Sigmoid colon (tissue), 7 donors: ENCODE results near the gene CCNA2. TPM values are rescaled to one million over a fixed set of nuclear protein-coding genes. Genes with fewer than 3 reads are reported as not detected.

Experiments used
- DNase-seq: peaks from one replicate; pipeline ENCODE4 v3.0.0-alpha.2; 2019
- H3K27ac ChIP-seq, 4 donors: fragments of 200-600 bp; sonication (generic); one replicate each; pipeline ENCODE4 v1.5.1; 2016 to 2019; ENCODE audit warnings: mild to moderate bottlenecking in 1 of 4
- H3K27me3 ChIP-seq, 3 donors: fragments of 200-600 bp; sonication (generic); one replicate each; pipeline ENCODE4 v1.5.1; 2019; ENCODE audit warnings: mild to moderate bottlenecking in 1 of 3
- H3K36me3 ChIP-seq, 4 donors: fragments of 200-600 bp; sonication (generic); one replicate each; pipeline ENCODE4 v1.5.1; 2016 to 2019
- H3K4me1 ChIP-seq, 4 donors: fragments of 200-600 bp; sonication (generic); one replicate each; pipeline ENCODE4 v1.5.1; 2017 to 2019
- H3K4me3 ChIP-seq, 4 donors: fragments of 200-600 bp; sonication (generic); one replicate each; pipeline ENCODE4 v1.5.1; 2017 to 2019; ENCODE audit warnings: mild to moderate bottlenecking in 2 of 4, moderate library complexity in 1 of 4
- H3K9me3 ChIP-seq, 4 donors: fragments of 200-600 bp in 3 of 4; sonication (generic) in 3 of 4; one replicate each; pipeline versions ENCODE4 v1.5.1 to v1.6.1; 2013 to 2019
- EP300 ChIP-seq, 4 donors: sonication (generic); formaldehyde crosslinking; IDR thresholded peaks; one replicate each; pipeline ENCODE4 v1.6.1; 2017; ENCODE audit warnings: antibody characterized with exemption in 4 of 4
- POLR2A ChIP-seq, 2 donors: fragments of 450-650 bp; IDR thresholded peaks; one replicate each; pipeline ENCODE4 v1.6.1; 2016; ENCODE audit warnings: antibody characterized with exemption in 2 of 2, mild to moderate bottlenecking in 2 of 2, moderate library complexity in 2 of 2
- POLR2AphosphoS5 ChIP-seq, 4 donors: sonication (generic); formaldehyde crosslinking; IDR thresholded peaks; one replicate each; pipeline ENCODE4 v1.6.1; 2017; ENCODE audit warnings: antibody characterized with exemption in 4 of 4
- WGBS, 2 donors: extraction: QIAGEN DNeasy Blood & Tissue Kit; methylation state at CpG; one replicate each; pipeline ENCODE4 v1.1.7; 2013; 5-methylcytosine and 5-hydroxymethylcytosine counted together
- intact Hi-C: fragments of 100-400 bp; cut with DNase I; formaldehyde crosslinking; loops from one replicate; pipeline ENCODE4 v1.15.1; 2023
- polyA plus RNA-seq, 3 donors: library from polyadenylated mRNA; stranded (reverse); fragments of 200-250 nt; gene quantifications; one replicate each; pipeline ENCODE4 v1.2.3, GENCODE V29; 2013
- total RNA-seq, 4 donors: library from RNA; depleted of rRNA; stranded (reverse); fragments of >200 nt; gene quantifications; one replicate each; pipeline ENCODE4 v1.1.0, GENCODE V29; 2016
- TF ChIP-seq, protein P1 (sequence below), 4 experiments: fragments of 450-650 bp in 3 of 4; fragments of 200-600 bp in 1 of 4; IDR thresholded peaks; one replicate each; pipeline ENCODE4 v1.5.1; 2016 to 2019; ENCODE audit warnings: antibody characterized with exemption in 4 of 4, mild to moderate bottlenecking in 3 of 4, moderate library complexity in 2 of 4
- donor health status: healthy with polysubstance abuse.
- donor health status: Bipolar disorder and iron deficiency.
- donor health status: healthy.

CCNA2 gene
- total and polyA plus RNA-seq, 7 donors = 2.1 to 22.8 (median 2.3) TPM

DNA sequence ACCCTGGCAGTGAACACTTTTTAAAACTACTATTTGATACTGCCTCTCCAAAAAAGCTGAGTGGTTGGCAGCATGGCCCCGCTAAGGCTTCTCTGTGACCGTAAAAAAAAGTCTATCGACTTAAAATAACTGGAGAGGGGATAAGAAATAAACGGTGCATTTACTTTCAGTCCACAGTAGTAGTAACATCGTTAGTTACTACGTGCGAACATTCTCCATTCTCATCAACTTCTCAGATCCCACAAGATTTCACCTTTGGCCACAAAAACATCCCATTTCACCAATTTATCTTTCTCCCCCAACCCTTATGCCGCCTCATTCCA lies 23.1 kb downstream of the CCNA2 start:
- Histone ChIP-seq H3K9me3 (no peaks in the 10 kb centered on the region), H3K4me1 (peaks cover 0 to 17% (median 9%) of the 10 kb centered on the region in 4 donors), H3K36me3 (peaks cover 0 to 32% (median 10%) of the 10 kb centered on the region in 4 donors), H3K27ac (peak overlapping the region; percentile 85 to 96 (median 89)), H3K27me3 (no peaks in the 10 kb centered on the region), H3K4me3 (peak overlapping the region; percentile 82 to 90 (median 88))
- TF ChIP-seq POLR2AphosphoS5 (IDR thresholded peaks at IDR 0.05) (no peak), EP300 (IDR thresholded peaks at IDR 0.05) (no peak), POLR2A (IDR thresholded peaks at IDR 0.05) (no peak)
- TF ChIP-seq, protein P1, sequence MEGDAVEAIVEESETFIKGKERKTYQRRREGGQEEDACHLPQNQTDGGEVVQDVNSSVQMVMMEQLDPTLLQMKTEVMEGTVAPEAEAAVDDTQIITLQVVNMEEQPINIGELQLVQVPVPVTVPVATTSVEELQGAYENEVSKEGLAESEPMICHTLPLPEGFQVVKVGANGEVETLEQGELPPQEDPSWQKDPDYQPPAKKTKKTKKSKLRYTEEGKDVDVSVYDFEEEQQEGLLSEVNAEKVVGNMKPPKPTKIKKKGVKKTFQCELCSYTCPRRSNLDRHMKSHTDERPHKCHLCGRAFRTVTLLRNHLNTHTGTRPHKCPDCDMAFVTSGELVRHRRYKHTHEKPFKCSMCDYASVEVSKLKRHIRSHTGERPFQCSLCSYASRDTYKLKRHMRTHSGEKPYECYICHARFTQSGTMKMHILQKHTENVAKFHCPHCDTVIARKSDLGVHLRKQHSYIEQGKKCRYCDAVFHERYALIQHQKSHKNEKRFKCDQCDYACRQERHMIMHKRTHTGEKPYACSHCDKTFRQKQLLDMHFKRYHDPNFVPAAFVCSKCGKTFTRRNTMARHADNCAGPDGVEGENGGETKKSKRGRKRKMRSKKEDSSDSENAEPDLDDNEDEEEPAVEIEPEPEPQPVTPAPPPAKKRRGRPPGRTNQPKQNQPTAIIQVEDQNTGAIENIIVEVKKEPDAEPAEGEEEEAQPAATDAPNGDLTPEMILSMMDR (IDR thresholded peaks at IDR 0.05) = no peak
- no peak for DNase-seq
- WGBS, 2 donors = 34 to 51% methylated on average over 8 of the region's 8 CpGs
- intact Hi-C loops = loop anchor here (5.0 kb wide), 2 partner anchors 72 to 103 kb away; partner anchors contain the start of genes ANXA5 and BBS7

- Histone ChIP-seq H3K9me3 (no peaks in the 10 kb centered on the region), H3K4me1 (peaks cover 0 to 17% (median 9%) of the 10 kb centered on the region in 4 donors), H3K27me3 (no peaks in the 10 kb centered on the region), H3K27ac (peak overlapping the region; percentile 85 to 96 (median 89)), H3K36me3 (peaks cover 0 to 26% (median 8%) of the 10 kb centered on the region in 4 donors), H3K4me3 (peak overlapping the region in 2 of 4 donors; percentile 86 to 90)
- TF ChIP-seq POLR2A (IDR thresholded peaks at IDR 0.05) (no peak), EP300 (IDR thresholded peaks at IDR 0.05) (no peak), POLR2AphosphoS5 (IDR thresholded peaks at IDR 0.05) (no peak)
- TF ChIP-seq, protein P1 (IDR thresholded peaks at IDR 0.05) = no peak
- DNase-seq = no peak
- 91 to 97% methylated on average over 3 of the region's 3 CpGs for WGBS, 2 donors
- intact Hi-C loops = loop anchor here (5.0 kb wide), 2 partner anchors 72 to 103 kb away; partner anchors contain the start of genes ANXA5 and BBS7
These were observed 23.7 kb downstream of the CCNA2 start for GRCh38 chr4:121799867-121800501.

GRCh38 chr4:121799208-121799823 lies 24.4 kb downstream of the CCNA2 start:
- H3K4me1 ChIP-seq = peaks cover 0 to 17% (median 9%) of the 10 kb centered on the region in 4 donors
- no peaks in the 10 kb centered on the region for H3K27me3 ChIP-seq
- H3K9me3 ChIP-seq = no peaks in the 10 kb centered on the region
- intact Hi-C loops = no loop called here
- TF ChIP-seq POLR2A (IDR thresholded peaks at IDR 0.05) = no peak
- TF ChIP-seq POLR2AphosphoS5 (IDR thresholded peaks at IDR 0.05) = peak in 2 of 4 donors; percentile 12 to 26
- WGBS, 2 donors = 65 to 68% methylated on average over 2 of the region's 2 CpGs
- no peak for DNase-seq
- H3K27ac ChIP-seq = peak overlapping the region in 3 of 4 donors; percentile 85 to 96 (median 92)
- peaks cover 0 to 19% (median 2%) of the 10 kb centered on the region in 4 donors for H3K36me3 ChIP-seq
- no peak overlapping the region for H3K4me3 ChIP-seq

DNA sequence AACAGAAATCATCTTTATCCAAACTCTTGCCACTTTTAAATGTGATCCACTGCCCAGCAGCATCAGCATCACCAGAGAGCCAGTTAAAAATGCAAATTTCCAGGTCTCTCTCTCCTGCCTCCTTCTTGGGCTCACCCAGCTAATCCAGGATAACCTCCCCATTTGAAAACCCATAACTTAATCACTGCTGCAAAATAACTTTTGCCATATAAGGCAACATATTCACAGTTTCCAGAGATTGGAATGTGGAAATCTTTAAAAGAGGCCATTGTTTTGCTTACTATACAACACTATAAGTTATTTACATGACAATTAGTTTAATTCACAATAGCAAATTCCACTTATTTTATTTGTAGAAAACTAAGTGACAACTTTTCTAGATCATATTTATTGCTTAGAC lies 27.4 kb downstream of the CCNA2 start:
- Histone ChIP-seq H3K4me1 (peaks cover 0 to 4% (median 2%) of the 10 kb centered on the region in 4 donors), H3K9me3 (no peaks in the 10 kb centered on the region), H3K27me3 (no peaks in the 10 kb centered on the region), H3K4me3 (no peak overlapping the region), H3K36me3 (no peaks in the 10 kb centered on the region), H3K27ac (no peak overlapping the region)
- intact Hi-C loops = no loop called here
- no peak for TF ChIP-seq POLR2AphosphoS5 (IDR thresholded peaks at IDR 0.05)
- TF ChIP-seq, protein P1 (IDR thresholded peaks at IDR 0.05) = no peak
- no peak for TF ChIP-seq EP300 (IDR thresholded peaks at IDR 0.05)
- TF ChIP-seq POLR2A (IDR thresholded peaks at IDR 0.05) = no peak
- DNase-seq = no peak

GRCh38 chr4:121794505-121795188 lies 29.0 kb downstream of the CCNA2 start:
- Histone ChIP-seq H3K4me3 (no peak overlapping the region), H3K36me3 (no peaks in the 10 kb centered on the region), H3K27me3 (no peaks in the 10 kb centered on the region), H3K9me3 (no peaks in the 10 kb centered on the region), H3K27ac (no peak overlapping the region), H3K4me1 (no peaks in the 10 kb centered on the region)
- WGBS, 2 donors = 69 to 82% methylated on average over 5 of the region's 5 CpGs
- TF ChIP-seq EP300 (IDR thresholded peaks at IDR 0.05) = no peak
- no peak for TF ChIP-seq POLR2A (IDR thresholded peaks at IDR 0.05)
- TF ChIP-seq, protein P1 (IDR thresholded peaks at IDR 0.05) = no peak
- no peak for TF ChIP-seq POLR2AphosphoS5 (IDR thresholded peaks at IDR 0.05)
- DNase-seq = no peak
- intact Hi-C loops = no loop called here
